ENCODE results near the gene APOB.

The APOB gene

DNA sequence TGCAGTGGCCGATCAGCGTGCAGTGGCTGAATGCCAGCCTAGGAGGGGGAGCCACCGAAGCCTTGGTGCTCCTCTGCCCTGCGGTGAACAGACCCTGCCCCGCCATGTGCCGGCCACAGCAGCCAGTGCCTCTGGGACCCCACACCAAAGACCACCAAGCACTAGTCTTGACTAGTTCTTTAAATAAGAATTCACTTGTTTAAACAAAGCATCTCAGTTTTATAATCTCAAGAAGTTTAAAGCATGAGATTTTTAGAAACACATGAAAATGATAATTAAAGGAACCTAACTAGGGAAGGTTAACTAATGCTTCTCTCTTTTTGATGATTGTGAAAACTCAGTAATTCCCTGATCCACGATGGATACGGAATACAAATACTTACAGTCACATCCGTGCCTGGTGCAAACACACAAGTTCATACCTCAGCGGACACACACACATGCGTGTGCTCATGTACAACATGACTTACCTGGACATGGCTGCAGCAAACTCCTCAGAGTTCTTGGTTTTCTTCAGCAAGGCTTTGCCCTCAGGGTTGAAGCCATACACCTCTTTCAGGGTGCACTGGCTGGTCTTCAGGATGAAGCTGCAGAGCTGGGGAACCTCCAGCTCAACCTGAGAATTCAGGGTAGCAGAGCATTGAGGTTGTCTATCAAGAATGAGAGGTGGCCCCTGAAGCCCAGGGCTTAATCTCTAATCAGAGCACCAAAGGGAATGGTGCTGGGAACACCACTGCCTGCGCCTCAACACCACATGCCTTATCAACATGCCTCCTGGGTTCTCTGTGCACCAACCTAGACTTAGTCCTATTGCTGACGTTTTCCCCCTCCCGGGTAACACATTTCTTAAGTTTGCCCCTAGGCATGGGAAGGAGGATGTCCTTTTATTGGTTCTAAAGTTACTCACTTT, 3.1 kb downstream of the APOB start:
- no peak for FAIRE-seq

GRCh38 chr2:21039979-21040467, 3.9 kb downstream of the APOB start:
- no peak for DNase-seq (ENCODE audit: insufficient read length, low spot score)
- TF ChIP-seq POLR2A (IDR thresholded peaks at IDR 0.05; ENCODE audit: low read depth, low read length): no peak
- no peak for FAIRE-seq

More for the DNA sequence above, 3.1 kb downstream of the APOB start:
- TF ChIP-seq POLR2A (IDR thresholded peaks at IDR 0.05; ENCODE audit: low read depth, low read length): no peak
- no peak for DNase-seq (ENCODE audit: insufficient read length, low spot score)

- FAIRE-seq: no peak
- DNase-seq (ENCODE audit: insufficient read length, low spot score): no peak
Measured at GRCh38 chr2:21039080-21039556, 4.8 kb downstream of the APOB start.

DNA sequence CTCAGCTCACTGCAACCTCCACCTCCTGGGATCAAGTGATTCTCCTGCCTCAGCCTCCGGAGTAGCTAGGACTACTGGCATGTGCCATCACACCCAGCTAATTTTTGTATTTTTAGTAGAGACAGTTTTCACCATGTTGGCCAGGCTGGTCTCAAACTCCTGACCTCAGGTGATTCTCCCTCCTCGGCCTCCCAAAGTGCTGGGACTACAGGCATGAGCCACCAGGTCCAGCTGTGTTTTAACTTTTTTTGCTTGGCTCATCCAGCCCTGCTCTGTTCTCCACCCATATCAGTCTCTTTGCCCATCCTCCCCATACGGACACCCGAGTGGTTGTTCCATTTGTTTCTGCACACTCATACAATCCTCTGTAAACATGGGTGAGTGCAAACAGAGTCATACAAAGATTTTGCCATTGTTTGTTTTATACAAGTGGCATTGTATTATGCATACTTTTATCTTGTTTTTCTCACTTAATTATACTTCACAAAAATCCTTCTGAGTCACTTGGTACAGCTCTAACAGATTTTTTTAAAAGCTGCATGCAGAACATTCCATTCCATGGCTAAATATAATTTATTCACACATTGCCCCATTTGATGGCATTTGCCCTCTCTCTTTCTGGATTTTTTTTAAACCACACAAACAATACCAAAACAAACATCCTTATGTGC, 5.3 kb downstream of the APOB start:
- FAIRE-seq: no peak
- DNase-seq (ENCODE audit: insufficient read length, low spot score): no peak
- TF ChIP-seq POLR2A (IDR thresholded peaks at IDR 0.05; ENCODE audit: low read depth, low read length): no peak

More at GRCh38 chr2:21039080-21039556, 4.8 kb downstream of the APOB start:
- no peak for TF ChIP-seq POLR2A (IDR thresholded peaks at IDR 0.05; ENCODE audit: low read depth, low read length)

GRCh38 chr2:21037671-21038108, 6.2 kb downstream of the APOB start:
- FAIRE-seq: no peak
- TF ChIP-seq POLR2A (IDR thresholded peaks at IDR 0.05; ENCODE audit: low read depth, low read length): no peak
- DNase-seq (ENCODE audit: insufficient read length, low spot score): no peak

DNA sequence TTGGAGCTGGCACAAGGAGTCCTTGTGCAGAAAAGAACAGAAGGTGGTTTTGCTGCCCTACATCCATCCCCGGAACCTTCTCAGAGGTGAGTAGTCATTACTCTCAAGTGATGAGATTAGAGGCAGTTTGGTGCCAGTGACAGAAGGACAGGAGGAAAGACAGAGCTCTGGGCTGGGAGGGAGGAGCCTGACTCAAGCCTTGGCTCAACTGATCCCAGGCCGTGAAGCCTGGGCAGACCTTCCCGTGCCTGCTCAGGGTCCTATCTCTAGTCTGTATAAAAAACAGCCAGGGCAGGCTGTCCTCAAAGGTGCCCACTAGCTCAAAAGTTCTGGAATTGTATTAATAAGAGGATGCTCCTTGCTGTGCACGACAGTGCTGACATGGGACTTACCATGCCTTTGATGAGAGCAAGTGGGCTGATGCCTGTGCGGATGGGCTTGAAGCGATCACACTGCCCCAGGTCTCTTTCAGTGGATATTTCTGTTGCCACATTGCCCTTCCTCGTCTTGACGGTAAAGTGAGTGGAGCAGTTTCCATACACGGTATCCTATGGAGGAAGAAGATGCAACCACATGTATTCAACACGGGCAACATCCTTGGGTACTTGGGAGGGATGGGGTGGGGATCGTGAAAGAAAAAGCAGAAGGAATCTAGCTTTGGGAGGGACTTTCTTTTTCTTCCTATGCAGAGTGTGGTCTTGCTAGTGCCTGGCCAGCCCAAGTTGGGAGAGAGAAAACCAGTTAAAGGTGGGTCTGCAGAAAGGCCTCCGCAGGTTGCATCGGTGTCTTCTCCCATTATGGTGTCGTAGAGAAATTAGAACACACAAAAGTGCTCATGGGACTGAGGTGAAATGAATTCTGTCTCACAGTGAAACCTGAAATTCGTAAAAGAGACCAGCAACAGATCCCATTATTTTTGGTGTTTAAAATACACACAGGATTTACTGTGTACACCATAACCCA, 6.9 kb downstream of the APOB start:
- no peak for TF ChIP-seq POLR2A (IDR thresholded peaks at IDR 0.05; ENCODE audit: low read depth, low read length)
- no peak for DNase-seq (ENCODE audit: insufficient read length, low spot score)
- no peak for FAIRE-seq

DNA sequence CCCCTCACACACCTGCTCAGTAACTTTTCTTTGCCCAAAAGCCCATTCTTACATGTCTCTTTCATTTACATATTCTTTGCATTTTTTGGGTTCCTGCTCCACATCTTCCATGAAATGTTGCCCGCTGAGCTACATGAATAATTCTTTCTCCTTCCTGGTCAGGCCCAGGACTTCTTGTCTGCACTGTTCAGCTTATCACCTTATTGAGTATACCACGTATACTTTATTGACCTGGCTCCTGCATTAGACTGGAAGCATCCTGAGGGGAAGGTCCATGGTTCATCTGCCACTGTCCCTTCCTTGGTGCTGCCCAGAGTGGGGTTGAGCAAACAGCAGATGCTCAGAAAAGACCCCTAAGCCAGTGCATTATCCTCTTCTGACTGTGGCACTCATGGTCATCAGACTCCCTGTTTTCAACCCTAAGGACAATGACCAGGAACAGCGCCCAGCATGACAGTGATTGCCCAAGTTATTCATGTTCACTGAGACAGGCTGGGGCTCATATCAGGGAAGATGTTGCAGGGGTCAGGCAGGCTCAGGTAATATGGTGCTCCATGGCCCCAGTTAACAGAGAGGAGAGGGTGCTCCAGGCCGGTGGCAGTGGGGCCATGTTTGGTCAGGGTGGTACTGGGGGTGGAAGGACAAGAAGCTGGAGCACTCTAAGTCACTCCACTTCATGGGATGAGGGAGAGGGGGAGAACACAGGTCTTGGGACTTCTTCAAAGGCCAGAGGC, 7.7 kb downstream of the APOB start:
- DNase-seq (ENCODE audit: insufficient read length, low spot score) (no peak), FAIRE-seq (no peak)
- no peak for TF ChIP-seq POLR2A (IDR thresholded peaks at IDR 0.05; ENCODE audit: low read depth, low read length)

GRCh38 chr2:21035282-21035973, 8.4 kb downstream of the APOB start:
- FAIRE-seq: no peak
- no peak for TF ChIP-seq POLR2A (IDR thresholded peaks at IDR 0.05; ENCODE audit: low read depth, low read length)

DNA sequence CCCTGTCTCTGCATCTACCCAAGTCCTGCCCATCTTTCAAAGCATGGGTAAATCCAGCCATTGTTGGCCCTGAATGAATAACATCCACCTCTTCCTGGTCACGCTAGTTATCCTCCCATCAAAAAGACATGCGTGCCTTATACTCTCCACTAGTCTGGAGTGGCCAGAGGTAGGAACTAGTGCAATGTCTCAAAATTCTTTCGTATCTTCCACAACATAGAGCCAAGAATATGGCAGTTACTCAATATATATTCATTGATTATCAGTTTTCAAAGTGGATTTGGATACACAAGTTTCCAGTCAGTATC, 8.9 kb downstream of the APOB start:
- FAIRE-seq (no peak), DNase-seq (ENCODE audit: insufficient read length, low spot score) (no peak)
- TF ChIP-seq POLR2A (IDR thresholded peaks at IDR 0.05; ENCODE audit: low read depth, low read length): no peak

More at GRCh38 chr2:21035282-21035973, 8.4 kb downstream of the APOB start:
- no peak for DNase-seq (ENCODE audit: insufficient read length, low spot score)

DNA sequence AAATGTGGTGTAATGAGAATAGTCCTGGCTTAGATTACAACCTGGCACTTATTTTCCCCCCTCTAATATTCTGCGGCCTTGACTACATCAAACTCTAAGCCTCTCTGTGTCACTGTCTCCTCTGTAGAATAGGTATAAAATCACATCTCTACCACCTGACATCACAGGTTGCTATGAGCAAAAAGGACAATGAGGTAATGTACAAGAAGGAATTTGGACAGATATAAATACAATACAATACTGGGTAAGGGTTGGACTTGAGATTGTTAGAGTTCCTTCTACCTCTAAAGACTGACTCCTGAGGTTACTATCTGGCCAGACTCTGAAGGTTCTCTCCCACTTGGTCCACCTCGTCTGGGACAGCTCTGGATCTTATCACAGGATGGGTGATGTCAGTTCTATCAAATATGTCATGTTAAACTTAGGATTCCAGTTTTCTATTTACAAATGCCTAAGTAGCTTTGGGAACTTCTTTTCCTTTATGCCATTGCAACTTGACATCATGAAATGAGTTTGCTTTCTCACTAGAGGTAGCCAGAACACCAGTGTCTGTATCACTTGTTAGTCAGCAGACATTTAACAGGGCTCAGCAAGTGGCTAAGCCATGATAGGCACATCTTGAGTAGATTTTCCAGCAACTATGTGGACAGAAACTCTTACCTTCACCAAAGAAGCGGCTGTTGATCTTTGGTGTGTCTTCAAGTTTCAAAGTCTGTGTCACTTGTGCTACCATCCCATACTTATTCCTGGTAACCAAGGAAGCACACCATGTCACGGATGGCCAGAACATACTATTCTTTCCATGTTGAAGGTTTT, 9.5 kb downstream of the APOB start:
- DNase-seq (ENCODE audit: insufficient read length, low spot score) (no peak), FAIRE-seq (no peak)
- no peak for TF ChIP-seq POLR2A (IDR thresholded peaks at IDR 0.05; ENCODE audit: low read depth, low read length)

DNA sequence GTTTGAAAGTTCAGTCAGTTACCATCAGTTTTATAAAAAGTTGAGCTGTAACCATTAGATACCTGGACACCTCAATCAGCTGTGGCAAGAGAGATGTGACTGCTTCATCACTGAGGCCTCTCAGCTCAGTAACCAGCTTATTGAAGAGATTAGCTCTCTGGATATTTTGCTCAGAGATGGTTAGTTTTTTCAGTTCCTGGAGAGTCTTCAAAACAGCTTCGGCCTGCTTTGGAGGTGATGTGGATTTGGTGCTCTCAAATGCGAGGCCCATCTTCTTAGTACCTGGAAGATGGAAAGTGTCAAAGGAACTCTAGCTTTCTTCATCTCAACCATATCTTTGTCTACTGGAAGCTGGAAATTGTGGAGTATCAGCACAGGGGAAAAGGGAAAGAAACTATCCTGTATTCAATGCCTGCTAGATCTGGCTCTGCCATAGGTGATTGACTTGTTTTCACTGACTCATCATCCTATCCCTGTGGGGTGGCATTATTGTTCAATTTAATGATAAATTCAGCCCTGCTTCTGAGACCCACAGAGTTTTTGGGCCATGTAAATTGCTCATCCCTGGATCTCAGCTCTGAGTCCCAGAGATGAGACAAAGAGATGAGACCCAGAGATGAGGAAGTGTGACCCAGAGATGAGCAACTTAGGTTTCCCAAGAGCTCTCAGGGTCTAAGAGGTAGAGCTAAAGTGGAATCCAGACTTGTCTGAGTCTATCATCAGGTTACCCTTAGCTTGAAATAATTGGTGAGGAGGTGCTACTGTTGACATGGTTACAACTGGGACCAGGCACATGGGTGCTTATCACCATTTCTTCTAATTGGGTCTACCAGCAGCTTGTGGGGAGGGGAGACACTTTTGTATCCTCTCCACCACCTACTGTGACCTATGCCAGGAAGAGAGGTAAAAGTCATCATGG, 10.4 kb downstream of the APOB start:
- no peak for DNase-seq (ENCODE audit: insufficient read length, low spot score)
- no peak for FAIRE-seq
- TF ChIP-seq POLR2A (IDR thresholded peaks at IDR 0.05; ENCODE audit: low read depth, low read length): no peak
